ENCODE results near the gene FGF7. TPM values are rescaled to one million over a fixed set of nuclear protein-coding genes. Genes with fewer than 3 reads are reported as not detected.
"Not testable (repeated sequence)": the region's sequence is repeated elsewhere in the genome, so short reads cannot be mapped to it uniquely, and the experiment has no call there.

Gene FGF7
- total RNA-seq, 1 donor from 2014 or later: 21.9 TPM

- no peak for ATAC-seq
Observed at GRCh38 chr15:49494842-49495241, 71.8 kb downstream of the FGF7 start.

GRCh38 chr15:49495993-49496753 is 73.1 kb downstream of the FGF7 start:
- intact Hi-C loops (cut with DNase I): no loop called here
- no peak for TF ChIP-seq CTCF (IDR thresholded peaks at IDR 0.05)
- no peak for ATAC-seq
- H3K36me3 ChIP-seq: no peaks in the 10 kb centered on the region
- H3K9me3 ChIP-seq: no peaks in the 10 kb centered on the region
- no peak overlapping the region for H3K27ac ChIP-seq
- H3K4me1 ChIP-seq: no peaks in the 10 kb centered on the region
- no peak overlapping the region for H3K4me3 ChIP-seq
- no peak for DNase-seq
- H3K27me3 ChIP-seq: no peaks in the 10 kb centered on the region

More at GRCh38 chr15:49494842-49495241, 71.8 kb downstream of the FGF7 start:
- no peaks in the 10 kb centered on the region for H3K9me3 ChIP-seq
- TF ChIP-seq CTCF (IDR thresholded peaks at IDR 0.05): no peak
- DNase-seq: no peak
- no peaks in the 10 kb centered on the region for H3K27me3 ChIP-seq
- H3K4me1 ChIP-seq: no peaks in the 10 kb centered on the region
- intact Hi-C loops (cut with DNase I): no loop called here
- H3K36me3 ChIP-seq: no peaks in the 10 kb centered on the region
- H3K27ac ChIP-seq: no peak overlapping the region
- H3K4me3 ChIP-seq: no peak overlapping the region

GRCh38 chr15:49501586-49501985 is 78.5 kb downstream of the FGF7 start:
- no peaks in the 10 kb centered on the region for H3K4me1 ChIP-seq
- no peaks in the 10 kb centered on the region for H3K27me3 ChIP-seq
- H3K9me3 ChIP-seq: no peaks in the 10 kb centered on the region
- H3K27ac ChIP-seq: no peak overlapping the region
- intact Hi-C loops (cut with DNase I): no loop called here
- ATAC-seq: no peak
- no peak for TF ChIP-seq CTCF (IDR thresholded peaks at IDR 0.05)
- H3K36me3 ChIP-seq: no peaks in the 10 kb centered on the region
- no peak overlapping the region for H3K4me3 ChIP-seq
- DNase-seq: no peak

- no peak for TF ChIP-seq CTCF (IDR thresholded peaks at IDR 0.05)
- no peak for DNase-seq
- Histone ChIP-seq H3K27ac (no peak overlapping the region), H3K9me3 (no peaks in the 10 kb centered on the region), H3K36me3 (no peaks in the 10 kb centered on the region), H3K4me1 (no peaks in the 10 kb centered on the region), H3K27me3 (no peaks in the 10 kb centered on the region), H3K4me3 (no peak overlapping the region)
- ATAC-seq: no peak
- intact Hi-C loops (cut with DNase I): no loop called here
Observed at GRCh38 chr15:49506341-49506740, 83.3 kb downstream of the FGF7 start.

GRCh38 chr15:49507261-49507660 is 84.2 kb downstream of the FGF7 start:
- no peaks in the 10 kb centered on the region for H3K4me1 ChIP-seq
- no peak overlapping the region for H3K27ac ChIP-seq
- no peak for DNase-seq
- no peak for TF ChIP-seq CTCF (IDR thresholded peaks at IDR 0.05)
- H3K9me3 ChIP-seq: no peaks in the 10 kb centered on the region
- H3K4me3 ChIP-seq: no peak overlapping the region
- ATAC-seq: no peak
- no peaks in the 10 kb centered on the region for H3K36me3 ChIP-seq
- intact Hi-C loops (cut with DNase I): no loop called here
- H3K27me3 ChIP-seq: no peaks in the 10 kb centered on the region

GRCh38 chr15:49512739-49513138 is 89.7 kb downstream of the FGF7 start:
- DNase-seq: not testable (repeated sequence)

More at GRCh38 chr15:49512739-49513138, 89.7 kb downstream of the FGF7 start:
- H3K9me3 ChIP-seq; H3K27ac ChIP-seq; intact Hi-C loops (cut with DNase I); H3K4me3 ChIP-seq; ATAC-seq; H3K36me3 ChIP-seq; H3K27me3 ChIP-seq; H3K4me1 ChIP-seq: not testable (repeated sequence)
